ENCODE measurements around the gene CCR5.

- TF ChIP-seq CTCF (IDR thresholded peaks at IDR 0.05) (no peak), POLR2A (IDR thresholded peaks at IDR 0.05) (no peak)
Measured at GRCh38 chr3:46389306-46389705, 18.6 kb downstream of the CCR5 start.

All from Peyer's patch (tissue), 4 donors.